HEK293 (cell line): ENCODE data around the gene EFCAB11.

Experiments used
- CTCF ChIA-PET: fragments of 350-600 bp; formaldehyde crosslinking; extraction: SDS; loops from one replicate; lab custom pipeline; 2021; ENCODE audit warnings: antibody characterized with exemption; lab: Yijun Ruan, JAX
- POLR2A ChIA-PET: fragments of 300-600 bp; formaldehyde crosslinking; extraction: SDS; loops from one replicate; lab custom pipeline; 2020; ENCODE audit warnings: antibody characterized with exemption, inconsistent platforms; lab: Yijun Ruan, JAX
- H3K27ac ChIP-seq: fragments of 200-500 bp; sonication (Bioruptor generic); 2 replicates; pipeline ENCODE4 v1.5.1; 2014; ENCODE audit warnings: low read depth, low read length, control low read depth, inconsistent platforms; ENCODE audit errors: extremely low read depth
- H3K36me3 ChIP-seq, 2 experiments: fragments of 200-500 bp in 1 of 2; sonication (Bioruptor generic) in 1 of 2; 1 replicate in 1 of 2; 2 replicates in 1 of 2; pipeline ENCODE4 v1.5.1; 2014 to 2017; ENCODE audit warnings: inconsistent platforms in 2 of 2, low read length in 2 of 2; ENCODE audit not compliant: control insufficient read depth in 2 of 2, insufficient read depth in 1 of 2
- H3K4me1 ChIP-seq: fragments of 200-500 bp; sonication (Bioruptor generic); 2 replicates; pipeline ENCODE4 v1.5.1; 2014; ENCODE audit warnings: mild to moderate bottlenecking, low read length, inconsistent platforms; ENCODE audit not compliant: control insufficient read depth, insufficient read depth
- H3K4me3 ChIP-seq: 2 replicates; pipeline ENCODE4 v1.5.1; 2011; ENCODE audit warnings: low read depth, mild to moderate bottlenecking, control low read depth, low read length, moderate library complexity
- H3K9me3 ChIP-seq: fragments of 200-500 bp; sonication (Bioruptor generic); 2 replicates; pipeline ENCODE4 v1.5.1; 2014; ENCODE audit warnings: low read depth, low read length, inconsistent platforms; ENCODE audit not compliant: control insufficient read depth, insufficient read depth
- PRDM2 ChIP-seq: fragments of 450-650 bp; formaldehyde crosslinking; IDR thresholded peaks from 2 replicates; pipeline ENCODE4 v1.5.1; 2016; ENCODE audit warnings: missing biosample characterization, missing genetic modification characterization, borderline replicate concordance
- REST ChIP-seq: fragments of 450-650 bp; formaldehyde crosslinking; IDR thresholded peaks from 2 replicates; pipeline ENCODE4 v1.5.1; 2016; ENCODE audit warnings: missing biosample characterization, missing genetic modification characterization
- SP7 ChIP-seq: fragments of 450-650 bp; formaldehyde crosslinking; IDR thresholded peaks from 2 replicates; pipeline ENCODE4 v1.5.1; 2016; ENCODE audit warnings: missing biosample characterization, missing genetic modification characterization
- ZBTB1 ChIP-seq: fragments of 450-650 bp; formaldehyde crosslinking; IDR thresholded peaks from 2 replicates; pipeline ENCODE4 v1.5.1; 2016; ENCODE audit warnings: missing biosample characterization, missing genetic modification characterization
- ZBTB20 ChIP-seq: fragments of 450-650 bp; formaldehyde crosslinking; IDR thresholded peaks from 2 replicates; pipeline ENCODE4 v1.5.1; 2016; ENCODE audit warnings: missing biosample characterization, missing genetic modification characterization
- ZNF112 ChIP-seq: fragments of 450-650 bp; formaldehyde crosslinking; IDR thresholded peaks from 2 replicates; pipeline ENCODE4 v1.5.0; 2017; ENCODE audit warnings: missing biosample characterization, missing genetic modification characterization
- ZNF169 ChIP-seq: fragments of 450-650 bp; formaldehyde crosslinking; IDR thresholded peaks from 2 replicates; pipeline ENCODE4 v1.5.1; 2016; ENCODE audit warnings: missing biosample characterization, missing genetic modification characterization
- ZNF501 ChIP-seq: fragments of 450-650 bp; formaldehyde crosslinking; IDR thresholded peaks from 2 replicates; pipeline ENCODE4 v1.5.1; 2016; ENCODE audit warnings: missing biosample characterization, missing genetic modification characterization
- ZNF510 ChIP-seq: fragments of 450-650 bp; formaldehyde crosslinking; IDR thresholded peaks from 2 replicates; pipeline ENCODE4 v1.5.1; 2018; ENCODE audit warnings: mild to moderate bottlenecking, missing genetic modification characterization, missing biosample characterization; ENCODE audit not compliant: insufficient replicate concordance
- ZNF677 ChIP-seq: fragments of 450-650 bp; IDR thresholded peaks from 2 replicates; pipeline ENCODE4 v1.5.0; 2018; ENCODE audit warnings: missing biosample characterization, mild to moderate bottlenecking, missing genetic modification characterization, moderate library complexity
- ZNF747 ChIP-seq: fragments of 450-650 bp; formaldehyde crosslinking; IDR thresholded peaks from 2 replicates; pipeline ENCODE4 v1.5.1; 2016; ENCODE audit warnings: missing biosample characterization, missing genetic modification characterization
- TF ChIP-seq, protein P1 (sequence below): fragments of 450-650 bp; formaldehyde crosslinking; IDR thresholded peaks from 2 replicates; pipeline ENCODE4 v1.5.1; 2016; ENCODE audit warnings: missing biosample characterization, missing genetic modification characterization

EFCAB11 gene

DNA sequence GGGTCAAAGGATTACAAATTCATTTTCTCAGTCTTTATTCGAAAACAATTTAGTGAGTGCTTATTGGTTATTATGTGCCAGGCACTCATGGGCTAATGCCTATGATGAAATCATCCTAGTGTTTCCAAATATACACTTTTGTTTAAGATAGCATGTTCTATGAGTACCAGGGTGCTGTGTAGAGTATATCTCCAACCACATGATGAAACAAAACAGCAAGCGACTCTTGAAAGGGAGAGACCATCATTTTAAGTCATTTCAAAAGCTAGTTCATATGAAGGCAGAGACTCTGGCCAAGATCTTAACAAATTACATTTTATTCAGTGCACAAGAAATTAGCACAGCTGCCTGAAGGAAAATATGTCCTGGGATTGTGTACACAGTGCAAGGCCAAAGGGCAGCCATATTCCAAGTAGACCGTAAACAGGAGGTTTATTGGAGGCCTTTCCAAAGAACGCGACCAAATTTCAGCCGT lies 204.2 kb downstream of the EFCAB11 start:
- no peaks in the 10 kb centered on the region for H3K9me3 ChIP-seq
- no peaks in the 10 kb centered on the region for H3K36me3 ChIP-seq
- H3K27ac ChIP-seq = no peak overlapping the region
- ChIA-PET CTCF (interaction anchor here (0.6 kb wide), 1 partner anchor 63 kb away, joined by 3 read pairs; no protein-coding TSS in a partner anchor), POLR2A (no interaction called here)
- TF ChIP-seq REST (tag by site-specific recombination) (no peak), ZNF747 (tag by site-specific recombination) (no peak), PRDM2 (no peak), ZBTB20 (peak; percentile 62; the same call in 1 of the 2 replicates), SP7 (no peak), ZNF501 (tag by site-specific recombination) (no peak), ZNF169 (no peak), ZBTB1 (tag by site-specific recombination) (no peak)
- TF ChIP-seq, protein P1, sequence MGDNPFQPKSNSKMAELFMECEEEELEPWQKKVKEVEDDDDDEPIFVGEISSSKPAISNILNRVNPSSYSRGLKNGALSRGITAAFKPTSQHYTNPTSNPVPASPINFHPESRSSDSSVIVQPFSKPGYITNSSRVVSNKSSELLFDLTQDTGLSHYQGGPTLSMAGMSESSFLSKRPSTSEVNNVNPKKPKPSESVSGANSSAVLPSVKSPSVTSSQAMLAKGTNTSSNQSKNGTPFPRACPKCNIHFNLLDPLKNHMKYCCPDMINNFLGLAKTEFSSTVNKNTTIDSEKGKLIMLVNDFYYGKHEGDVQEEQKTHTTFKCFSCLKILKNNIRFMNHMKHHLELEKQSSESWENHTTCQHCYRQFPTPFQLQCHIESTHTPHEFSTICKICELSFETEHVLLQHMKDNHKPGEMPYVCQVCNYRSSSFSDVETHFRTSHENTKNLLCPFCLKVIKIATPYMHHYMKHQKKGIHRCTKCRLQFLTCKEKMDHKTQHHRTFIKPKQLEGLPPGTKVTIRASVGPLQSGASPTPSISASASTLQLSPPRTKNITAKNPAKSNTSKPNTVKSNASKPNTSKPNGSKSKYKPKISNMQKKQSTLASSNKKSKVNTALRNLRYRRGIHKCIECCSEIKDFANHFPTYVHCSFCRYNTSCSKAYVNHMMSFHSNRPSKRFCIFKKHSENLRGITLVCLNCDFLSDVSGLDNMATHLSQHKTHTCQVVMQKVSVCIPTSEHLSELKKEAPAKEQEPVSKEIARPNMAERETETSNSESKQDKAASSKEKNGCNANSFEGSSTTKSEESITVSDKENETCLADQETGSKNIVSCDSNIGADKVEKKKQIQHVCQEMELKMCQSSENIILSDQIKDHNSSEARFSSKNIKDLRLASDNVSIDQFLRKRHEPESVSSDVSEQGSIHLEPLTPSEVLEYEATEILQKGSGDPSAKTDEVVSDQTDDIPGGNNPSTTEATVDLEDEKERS (tag by site-specific recombination) = no peak
- H3K4me3 ChIP-seq = no peak overlapping the region
- H3K4me1 ChIP-seq = no peaks in the 10 kb centered on the region

- Histone ChIP-seq H3K36me3 (no peaks in the 10 kb centered on the region), H3K27ac (no peak overlapping the region), H3K4me1 (no peaks in the 10 kb centered on the region), H3K9me3 (no peaks in the 10 kb centered on the region), H3K4me3 (no peak overlapping the region)
- CTCF ChIA-PET = no interaction called here
- POLR2A ChIA-PET = no interaction called here
- TF ChIP-seq ZNF677 (tag by site-specific recombination) = no peak
- no peak for TF ChIP-seq ZNF747 (tag by site-specific recombination)
- no peak for TF ChIP-seq ZBTB1 (tag by site-specific recombination)
- no peak for TF ChIP-seq ZNF112
- TF ChIP-seq ZBTB20 = no peak
- TF ChIP-seq ZNF510 (tag by site-specific recombination) = no peak
- TF ChIP-seq, all 188 proteins: peak for 0
Measured at GRCh38 chr14:89748004-89748403, 206.5 kb downstream of the EFCAB11 start.
